ENCODE measurements around the gene APOBEC3A. TPM values are rescaled to one million over a fixed set of nuclear protein-coding genes. Genes with fewer than 3 reads are reported as not detected.

Gene APOBEC3A
- total and polyA plus RNA-seq, 2 of the 13 experiments (the other 11 are each of a cell fraction or from before 2014, with no cell fraction given): not detected

DNA sequence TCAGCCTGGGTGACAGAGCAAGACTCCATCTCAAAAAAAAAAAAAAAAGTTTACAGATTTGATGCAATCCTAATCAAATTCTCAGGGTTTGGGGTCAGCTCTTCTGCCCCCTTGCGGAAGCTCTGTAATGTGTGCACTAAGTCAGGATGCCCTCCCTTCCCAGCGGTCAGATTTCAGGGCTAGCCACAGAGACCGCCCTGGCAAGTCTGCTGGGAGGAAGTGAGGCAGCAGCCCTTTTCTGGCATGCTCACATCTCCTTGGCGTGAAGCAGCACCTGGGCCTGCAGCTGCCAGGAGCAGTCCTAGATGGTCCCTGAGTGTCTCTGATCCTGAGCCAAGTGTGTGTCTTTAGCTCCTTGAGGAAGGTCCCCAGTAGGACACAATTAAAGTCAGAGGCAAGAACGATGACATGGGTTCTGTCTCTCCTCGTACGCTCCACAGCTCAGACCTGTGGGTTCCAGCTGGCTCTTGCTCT is 45.8 kb downstream of the APOBEC3A start (continued):
- TF ChIP-seq RAD21 (CRISPR knock-in tag; IDR thresholded peaks at IDR 0.05) (peak; percentile 55; the same call in 1 of the 2 replicates), ESRRA (CRISPR knock-in tag; IDR thresholded peaks at IDR 0.05; ENCODE audit: low read depth) (no peak), TFDP1 (CRISPR knock-in tag; IDR thresholded peaks at IDR 0.05; ENCODE audit: borderline replicate concordance) (no peak), ZFP36L2 (CRISPR knock-in tag; IDR thresholded peaks at IDR 0.05) (no peak), YEATS4 (CRISPR knock-in tag; IDR thresholded peaks at IDR 0.05; ENCODE audit: borderline replicate concordance) (no peak), GABPA (IDR thresholded peaks at IDR 0.05; ENCODE audit: low read depth, low read length) (no peak), GABPA (CRISPR knock-in tag; IDR thresholded peaks at IDR 0.05; ENCODE audit: low read depth) (no peak), CEBPG (CRISPR knock-in tag; IDR thresholded peaks at IDR 0.05) (0 out of 2 replicates have a peak, but pooled peaks have one; percentile 14), SMC3 (IDR thresholded peaks at IDR 0.05; ENCODE audit: low read length) (peak; percentile 87), REXO4 (CRISPR knock-in tag; IDR thresholded peaks at IDR 0.05; ENCODE audit: borderline replicate concordance) (no peak), TCF12 (IDR thresholded peaks at IDR 0.05) (no peak), TCF12 (CRISPR knock-in tag; IDR thresholded peaks at IDR 0.05) (no peak), ZNF788 (CRISPR knock-in tag; IDR thresholded peaks at IDR 0.05; ENCODE audit: borderline replicate concordance) (no peak), ZBTB37 (CRISPR knock-in tag; IDR thresholded peaks at IDR 0.05) (no peak), PCBP2 (optimal IDR thresholded peaks at IDR 0.05; ENCODE audit: low read depth, low read length, poor library complexity, severe bottlenecking) (no peak), ZNF282 (IDR thresholded peaks at IDR 0.05; ENCODE audit: partially characterized antibody) (no peak), HMGA1 (CRISPR knock-in tag; conservative IDR thresholded peaks at IDR 0.05) (no peak), ZNF883 (CRISPR knock-in tag; IDR thresholded peaks at IDR 0.05; ENCODE audit: not compliant biosample characterization) (no peak), RERE (CRISPR knock-in tag; IDR thresholded peaks at IDR 0.05; ENCODE audit: low read depth) (no peak), ZNF232 (CRISPR knock-in tag; IDR thresholded peaks at IDR 0.05; ENCODE audit: borderline replicate concordance) (no peak), TAF15 (IDR thresholded peaks at IDR 0.05; ENCODE audit: low read depth, low read length, poor library complexity, severe bottlenecking) (no peak), HNRNPUL1 (IDR thresholded peaks at IDR 0.05; ENCODE audit: low read depth, low read length) (no peak)
- TF ChIP-seq, protein P1, sequence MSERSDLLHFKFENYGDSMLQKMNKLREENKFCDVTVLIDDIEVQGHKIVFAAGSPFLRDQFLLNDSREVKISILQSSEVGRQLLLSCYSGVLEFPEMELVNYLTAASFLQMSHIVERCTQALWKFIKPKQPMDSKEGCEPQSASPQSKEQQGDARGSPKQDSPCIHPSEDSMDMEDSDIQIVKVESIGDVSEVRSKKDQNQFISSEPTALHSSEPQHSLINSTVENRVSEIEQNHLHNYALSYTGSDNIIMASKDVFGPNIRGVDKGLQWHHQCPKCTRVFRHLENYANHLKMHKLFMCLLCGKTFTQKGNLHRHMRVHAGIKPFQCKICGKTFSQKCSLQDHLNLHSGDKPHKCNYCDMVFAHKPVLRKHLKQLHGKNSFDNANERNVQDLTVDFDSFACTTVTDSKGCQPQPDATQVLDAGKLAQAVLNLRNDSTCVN (CRISPR knock-in tag; IDR thresholded peaks at IDR 0.05; ENCODE audit: borderline replicate concordance): 0 out of 2 replicates have a peak, but pooled peaks have one; percentile 43
